Fibroblast of lung (primary cell): ENCODE measurements around the gene SRGAP2C. TPM values are rescaled to one million over a fixed set of nuclear protein-coding genes. Genes with fewer than 3 reads are reported as not detected.
"Not testable (repeated sequence)": the region's sequence is repeated elsewhere in the genome, so short reads cannot be mapped to it uniquely, and the experiment has no call there.

Experiments
- DNase-seq, 2 donors: peaks; one replicate each; pipeline versions ENCODE4 v3.0.0 to v3.0.0-alpha.2; 2010; ENCODE audit warnings: low read depth in 2 of 2
- H2AFZ ChIP-seq: 2 replicates; pipeline ENCODE4 v1.5.1; 2012; ENCODE audit warnings: low read length, control low read depth, inconsistent platforms
- H3K27ac ChIP-seq: 2 replicates; pipeline ENCODE4 v1.5.1; 2011; ENCODE audit warnings: low read length, control low read depth; ENCODE audit not compliant: insufficient read depth
- H3K27me3 ChIP-seq: 2 replicates; pipeline ENCODE4 v1.5.1; 2011; ENCODE audit warnings: mild to moderate bottlenecking, low read length; ENCODE audit not compliant: control insufficient read depth, insufficient read depth
- H3K36me3 ChIP-seq: 2 replicates; pipeline ENCODE4 v1.5.1; 2011; ENCODE audit warnings: low read length; ENCODE audit not compliant: control insufficient read depth, insufficient read depth
- H3K4me1 ChIP-seq: 2 replicates; pipeline ENCODE4 v1.5.1; 2011; ENCODE audit warnings: low read length; ENCODE audit not compliant: control insufficient read depth, insufficient read depth; ENCODE audit errors: extremely low read depth
- H3K4me2 ChIP-seq: 2 replicates; pipeline ENCODE4 v1.5.1; 2011; ENCODE audit warnings: low read length, control low read depth; ENCODE audit not compliant: insufficient read depth; ENCODE audit errors: extremely low read depth
- H3K4me3 ChIP-seq, 4 experiments: fragments of 200-600 bp in 1 of 4; sonication (generic) in 1 of 4; replicated peaks in 1 of 4; 2 replicates each; pipeline ENCODE4 v1.5.1; 2011 to 2016; ENCODE audit warnings: low read length in 4 of 4, low read depth in 3 of 4, mild to moderate bottlenecking in 3 of 4, control low read depth in 2 of 4, inconsistent platforms in 1 of 4, mixed read lengths in 1 of 4; ENCODE audit not compliant: insufficient read depth in 1 of 4; ENCODE audit errors: control extremely low read depth in 1 of 4
- H3K79me2 ChIP-seq: 2 replicates; pipeline ENCODE4 v1.5.1; 2012; ENCODE audit warnings: mild to moderate bottlenecking, low read length, inconsistent platforms; ENCODE audit not compliant: control insufficient read depth, insufficient read depth
- H3K9ac ChIP-seq: 2 replicates; pipeline ENCODE4 v1.5.1; 2011; ENCODE audit warnings: mild to moderate bottlenecking, low read length, control low read depth; ENCODE audit not compliant: insufficient read depth
- H3K9me3 ChIP-seq: 2 replicates; pipeline ENCODE4 v1.5.1; 2012; ENCODE audit warnings: low read depth, low read length; ENCODE audit not compliant: control insufficient read depth, insufficient read depth
- H4K20me1 ChIP-seq: 2 replicates; pipeline ENCODE4 v1.5.1; 2011; ENCODE audit warnings: low read length; ENCODE audit not compliant: control insufficient read depth, insufficient read depth; ENCODE audit errors: extremely low read depth
- polyA plus RNA-seq, 2 donors: library from polyadenylated mRNA; depleted of rRNA in 1 of 2; stranded (reverse) in 1 of 2; unstranded in 1 of 2; fragments of >200 nt; gene quantifications; 2 replicates each; pipeline ENCODE4 v1.2.1, GENCODE V29; 2011 to 2012; ENCODE audit warnings: missing spikeins in 1 of 2
- total RNA-seq: library from RNA; depleted of rRNA; stranded (reverse); fragments of >200 nt; gene quantifications from 2 replicates; pipeline ENCODE4 v1.2.1, GENCODE V29; 2014

The SRGAP2C gene
- total and polyA plus RNA-seq, 2 donors (not counting 1 experiment from before 2014, with no cell fraction given), result 8.2 to 36.5 TPM

- H4K20me1 ChIP-seq, H3K9me3 ChIP-seq, H3K4me3 ChIP-seq, H3K27ac ChIP-seq, H3K9ac ChIP-seq, H3K79me2 ChIP-seq, H3K36me3 ChIP-seq, H3K4me1 ChIP-seq, H3K4me2 ChIP-seq, DNase-seq, H3K27me3 ChIP-seq, H2AFZ ChIP-seq: not testable (repeated sequence)
Observed at GRCh38 chr1:121349332-121349967, 164.7 kb downstream of the SRGAP2C start.

- not testable (repeated sequence) for H3K79me2 ChIP-seq, H3K36me3 ChIP-seq, H3K9me3 ChIP-seq, H3K9ac ChIP-seq, H3K4me3 ChIP-seq, H2AFZ ChIP-seq, H3K4me1 ChIP-seq, H3K27me3 ChIP-seq, DNase-seq, H3K4me2 ChIP-seq, H3K27ac ChIP-seq, H4K20me1 ChIP-seq
Observed at GRCh38 chr1:121355711-121356420, 171.1 kb downstream of the SRGAP2C start.

DNA sequence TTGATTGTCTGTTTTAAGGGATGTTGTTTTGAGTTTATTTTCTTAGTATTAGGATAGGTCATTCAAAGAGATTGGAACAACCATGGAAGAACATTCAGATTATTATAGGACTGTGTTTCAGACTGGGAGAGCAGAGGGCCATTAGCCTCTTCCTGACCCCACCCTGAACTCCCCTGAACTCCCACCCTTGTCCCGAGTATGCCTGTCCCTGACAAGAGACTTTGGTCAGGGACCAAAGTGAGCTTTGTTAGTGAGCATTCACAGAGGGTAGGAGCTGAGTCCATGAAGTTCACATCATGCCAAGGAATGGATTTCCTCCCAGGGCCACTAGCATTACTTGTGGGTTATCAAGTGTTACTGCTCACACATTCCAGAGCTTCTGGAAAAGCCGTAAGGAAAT, 172.0 kb downstream of the SRGAP2C start:
- H4K20me1 ChIP-seq, H3K27me3 ChIP-seq, H3K9me3 ChIP-seq, H3K36me3 ChIP-seq, H3K4me3 ChIP-seq, DNase-seq, H3K79me2 ChIP-seq, H2AFZ ChIP-seq, H3K27ac ChIP-seq, H3K9ac ChIP-seq, H3K4me1 ChIP-seq, H3K4me2 ChIP-seq: not testable (repeated sequence)

DNA sequence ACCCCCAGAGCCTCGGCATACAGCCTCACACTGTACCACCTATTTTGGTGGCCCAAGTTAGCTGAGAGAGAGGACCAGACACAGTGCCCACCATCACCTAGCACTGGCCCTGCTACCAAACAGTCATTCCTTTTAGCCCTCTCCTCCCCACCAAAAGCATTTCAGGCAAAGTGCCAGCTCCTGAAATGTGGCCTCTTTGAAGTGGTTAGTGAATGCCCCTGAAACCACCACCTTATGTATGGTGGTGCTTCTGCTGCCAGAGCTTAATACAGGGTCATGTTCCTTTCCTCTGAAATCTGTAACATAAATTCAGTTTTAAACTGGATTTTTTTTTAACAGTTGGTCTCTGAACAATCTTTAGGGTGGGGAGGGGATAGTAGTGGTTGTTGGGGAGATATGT, 175.8 kb downstream of the SRGAP2C start:
- not testable (repeated sequence) for H4K20me1 ChIP-seq, H3K27me3 ChIP-seq, H3K27ac ChIP-seq, H3K9ac ChIP-seq, H3K4me1 ChIP-seq, H3K4me2 ChIP-seq, H2AFZ ChIP-seq, H3K4me3 ChIP-seq, DNase-seq, H3K9me3 ChIP-seq, H3K36me3 ChIP-seq, H3K79me2 ChIP-seq

GRCh38 chr1:121361451-121362233, 176.9 kb downstream of the SRGAP2C start:
- H3K27ac ChIP-seq, H3K9me3 ChIP-seq: not testable (repeated sequence)

GRCh38 chr1:121362234-121362883, 177.6 kb downstream of the SRGAP2C start:
- H3K9ac ChIP-seq, result not testable (repeated sequence)

More at GRCh38 chr1:121361451-121362233, 176.9 kb downstream of the SRGAP2C start:
- not testable (repeated sequence) for H3K4me1 ChIP-seq, H3K4me3 ChIP-seq, H3K4me2 ChIP-seq, DNase-seq, H3K27me3 ChIP-seq, H3K36me3 ChIP-seq, H2AFZ ChIP-seq, H3K79me2 ChIP-seq, H3K9ac ChIP-seq, H4K20me1 ChIP-seq

More at GRCh38 chr1:121362234-121362883, 177.6 kb downstream of the SRGAP2C start:
- H3K27ac ChIP-seq, H3K27me3 ChIP-seq, H4K20me1 ChIP-seq, DNase-seq, H3K4me3 ChIP-seq, H3K9me3 ChIP-seq, H3K36me3 ChIP-seq, H3K4me1 ChIP-seq, H2AFZ ChIP-seq, H3K79me2 ChIP-seq, H3K4me2 ChIP-seq: not testable (repeated sequence)
